A673 (cell line): ENCODE data around the gene PARD3. TPM values are rescaled to one million over a fixed set of nuclear protein-coding genes. Genes with fewer than 3 reads are reported as not detected.
"Not testable (repeated sequence)": the region's sequence is repeated elsewhere in the genome, so short reads cannot be mapped to it uniquely, and the experiment has no call there.

Source experiments
- BruUV-seq: library from RNA; stranded (reverse); fragments of 400-500 nt; replicated peaks from 2 replicates; lab custom pipeline; 2021; lab: Mats Ljungman, UMichigan
- CTCF ChIA-PET: fragments of 300-600 bp; sonication (Branson Sonifier 250); formaldehyde crosslinking; loops from one replicate; lab custom pipeline; 2022; ENCODE audit warnings: antibody characterized with exemption; lab: Charles Lee
- POLR2A ChIA-PET: fragments of 300-600 bp; sonication (Branson Sonifier 250); formaldehyde crosslinking; loops from one replicate; lab custom pipeline; 2022; ENCODE audit warnings: antibody characterized with exemption; ENCODE audit not compliant: low non-redundant PET; lab: Charles Lee
- DNase-seq: peaks from one replicate; pipeline ENCODE4 v3.0.0-alpha.2; 2015; ENCODE audit warnings: low spot score
- H3K27ac ChIP-seq: fragments of 200-600 bp; sonication (generic); 2 replicates; pipeline ENCODE4 v1.5.1; 2016; ENCODE audit warnings: mixed run types, low read depth, mild to moderate bottlenecking, mixed read lengths, antibody characterized with exemption, low read length; ENCODE audit not compliant: poor library complexity, severe bottlenecking
- H3K27me3 ChIP-seq: fragments of 200-600 bp; sonication (generic); replicated peaks from 2 replicates; pipeline ENCODE4 v1.6.1; 2017; ENCODE audit warnings: mixed run types, low read depth, mild to moderate bottlenecking, mixed read lengths, antibody characterized with exemption, low read length; ENCODE audit not compliant: insufficient read depth, poor library complexity
- H3K36me3 ChIP-seq: fragments of 200-600 bp; sonication (generic); 2 replicates; pipeline ENCODE4 v1.6.1; 2016; ENCODE audit warnings: mixed run types, mild to moderate bottlenecking, mixed read lengths, antibody characterized with exemption, low read length; ENCODE audit not compliant: insufficient read depth, poor library complexity, severe bottlenecking
- H3K4me1 ChIP-seq: fragments of 200-600 bp; sonication (generic); 2 replicates; pipeline ENCODE4 v1.6.1; 2017; ENCODE audit warnings: mixed run types, mild to moderate bottlenecking, mixed read lengths, antibody characterized with exemption, low read length; ENCODE audit not compliant: insufficient read depth, poor library complexity, severe bottlenecking
- H3K4me3 ChIP-seq: fragments of 200-600 bp; sonication (generic); 2 replicates; pipeline ENCODE4 v1.5.1; 2016; ENCODE audit warnings: low read depth, mixed run types, mild to moderate bottlenecking, mixed read lengths, low read length; ENCODE audit not compliant: poor library complexity, severe bottlenecking
- H3K9me3 ChIP-seq: fragments of 200-600 bp; sonication (generic); 2 replicates; pipeline ENCODE4 v1.6.1; 2016; ENCODE audit warnings: mixed run types, low read depth, mild to moderate bottlenecking, mixed read lengths, antibody characterized with exemption, low read length; ENCODE audit not compliant: poor library complexity, severe bottlenecking
- EZH2 ChIP-seq: fragments of 200-600 bp; sonication (generic); IDR thresholded peaks from 2 replicates; pipeline ENCODE4 v1.6.1; 2017; ENCODE audit warnings: borderline replicate concordance, low read depth, mild to moderate bottlenecking, mixed read lengths, antibody characterized with exemption, low read length; ENCODE audit not compliant: poor library complexity, severe bottlenecking
- intact Hi-C: fragments of 100-400 bp; cut with micrococcal nuclease; formaldehyde crosslinking; loops from one replicate; pipeline ENCODE4 v1.10.0; 2022; ENCODE audit not compliant: unreplicated experiment
- total RNA-seq: library from RNA; stranded (reverse); gene quantifications from 2 replicates; pipeline ENCODE4 v1.2.3, GENCODE V29; 2021
- TF ChIP-seq, protein P1 (sequence below): fragments of 300-800, 200-600 bp; sonication (generic); conservative IDR thresholded peaks from 2 replicates; pipeline ENCODE4 v1.5.1; 2017; ENCODE audit warnings: low read depth, mild to moderate bottlenecking, antibody characterized with exemption, low read length, moderate library complexity, mixed read lengths

PARD3 gene
- total RNA-seq, 1 experiment from 2014 or later = 28.0 TPM

DNA sequence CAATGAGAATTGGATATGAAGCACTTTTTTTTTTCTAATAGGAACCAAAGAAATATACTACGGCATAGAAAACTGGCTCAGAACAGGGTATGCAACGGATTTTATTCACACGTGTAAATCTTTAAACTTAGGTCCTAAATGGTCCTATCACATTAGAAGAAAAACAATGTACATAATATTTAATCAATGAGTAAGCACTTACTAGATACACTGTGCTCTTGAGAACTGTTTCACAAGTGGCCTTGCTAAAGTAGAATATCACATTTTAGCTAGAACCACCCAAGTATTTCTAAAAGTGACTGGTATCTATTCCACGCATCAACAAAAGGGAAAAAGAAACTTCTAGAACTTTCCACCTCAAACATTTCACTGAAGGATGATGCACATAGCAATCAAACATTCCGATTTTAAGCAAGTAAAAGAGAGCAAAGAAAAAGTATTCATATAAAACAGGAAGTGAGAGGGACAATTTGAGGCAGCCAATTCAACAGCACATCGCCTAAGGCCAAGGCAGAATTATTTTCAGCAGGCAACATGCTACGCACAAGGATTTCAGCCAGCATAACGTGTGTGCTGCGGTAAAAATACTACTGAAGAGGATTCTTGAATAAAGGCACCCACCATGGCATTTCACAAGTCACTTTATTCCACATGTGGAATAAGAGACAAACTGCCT, 55.8 kb downstream of the PARD3 start:
- ChIA-PET CTCF (interaction anchor here (0.5 kb wide), 1 partner anchor 77 kb away, joined by 3 read pairs; no protein-coding TSS in a partner anchor), POLR2A (no interaction called here)
- Histone ChIP-seq H3K4me1 (peaks cover 16% of the 10 kb centered on the region), H3K36me3 (no peaks in the 10 kb centered on the region), H3K27ac (no peak overlapping the region), H3K4me3 (no peak overlapping the region), H3K9me3 (peaks cover 4% of the 10 kb centered on the region), H3K27me3 (no peaks in the 10 kb centered on the region)
- BruUV-seq = no TSS peak
- intact Hi-C loops = no loop called here
- TF ChIP-seq, protein P1, sequence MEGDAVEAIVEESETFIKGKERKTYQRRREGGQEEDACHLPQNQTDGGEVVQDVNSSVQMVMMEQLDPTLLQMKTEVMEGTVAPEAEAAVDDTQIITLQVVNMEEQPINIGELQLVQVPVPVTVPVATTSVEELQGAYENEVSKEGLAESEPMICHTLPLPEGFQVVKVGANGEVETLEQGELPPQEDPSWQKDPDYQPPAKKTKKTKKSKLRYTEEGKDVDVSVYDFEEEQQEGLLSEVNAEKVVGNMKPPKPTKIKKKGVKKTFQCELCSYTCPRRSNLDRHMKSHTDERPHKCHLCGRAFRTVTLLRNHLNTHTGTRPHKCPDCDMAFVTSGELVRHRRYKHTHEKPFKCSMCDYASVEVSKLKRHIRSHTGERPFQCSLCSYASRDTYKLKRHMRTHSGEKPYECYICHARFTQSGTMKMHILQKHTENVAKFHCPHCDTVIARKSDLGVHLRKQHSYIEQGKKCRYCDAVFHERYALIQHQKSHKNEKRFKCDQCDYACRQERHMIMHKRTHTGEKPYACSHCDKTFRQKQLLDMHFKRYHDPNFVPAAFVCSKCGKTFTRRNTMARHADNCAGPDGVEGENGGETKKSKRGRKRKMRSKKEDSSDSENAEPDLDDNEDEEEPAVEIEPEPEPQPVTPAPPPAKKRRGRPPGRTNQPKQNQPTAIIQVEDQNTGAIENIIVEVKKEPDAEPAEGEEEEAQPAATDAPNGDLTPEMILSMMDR = no peak
- no peak for TF ChIP-seq EZH2
- no peak for DNase-seq

DNA sequence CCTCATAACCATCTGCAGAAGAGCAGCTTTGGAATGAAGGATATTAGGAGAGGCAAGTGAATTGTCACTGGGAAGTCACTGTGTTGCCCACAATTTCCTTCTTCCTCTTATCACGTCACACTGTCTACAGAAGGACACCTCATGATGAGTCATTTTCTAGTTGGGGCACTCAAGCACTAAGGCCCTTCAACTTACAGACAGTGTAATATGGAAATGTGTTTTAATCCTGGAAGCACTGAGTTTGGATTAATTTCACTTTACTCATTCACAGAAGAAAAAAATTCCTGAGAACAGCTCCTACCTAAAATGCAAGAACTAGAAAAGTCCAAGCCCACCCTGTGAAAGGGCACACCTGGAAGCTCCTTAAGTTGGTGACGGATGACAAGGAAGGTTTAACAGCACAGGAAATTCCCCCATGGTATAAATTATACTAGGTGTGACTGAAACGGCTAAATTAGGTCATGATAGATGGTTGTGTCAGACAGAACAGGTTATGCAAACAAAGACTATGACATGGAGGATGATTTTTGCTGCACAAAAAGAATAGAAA, 56.6 kb downstream of the PARD3 start:
- H3K9me3 ChIP-seq = peaks cover 4% of the 10 kb centered on the region
- peak; percentile 84 for DNase-seq
- no peaks in the 10 kb centered on the region for H3K36me3 ChIP-seq
- no peaks in the 10 kb centered on the region for H3K27me3 ChIP-seq
- ChIA-PET CTCF (interaction anchor here (1.2 kb wide), 1 partner anchor 9 kb away, joined by 3 read pairs; no protein-coding TSS in a partner anchor), POLR2A (no interaction called here)
- H3K27ac ChIP-seq = no peak overlapping the region
- H3K4me1 ChIP-seq = peaks cover 16% of the 10 kb centered on the region
- intact Hi-C loops = no loop called here
- H3K4me3 ChIP-seq = no peak overlapping the region
- no peak for TF ChIP-seq EZH2
- BruUV-seq = no TSS peak

DNA sequence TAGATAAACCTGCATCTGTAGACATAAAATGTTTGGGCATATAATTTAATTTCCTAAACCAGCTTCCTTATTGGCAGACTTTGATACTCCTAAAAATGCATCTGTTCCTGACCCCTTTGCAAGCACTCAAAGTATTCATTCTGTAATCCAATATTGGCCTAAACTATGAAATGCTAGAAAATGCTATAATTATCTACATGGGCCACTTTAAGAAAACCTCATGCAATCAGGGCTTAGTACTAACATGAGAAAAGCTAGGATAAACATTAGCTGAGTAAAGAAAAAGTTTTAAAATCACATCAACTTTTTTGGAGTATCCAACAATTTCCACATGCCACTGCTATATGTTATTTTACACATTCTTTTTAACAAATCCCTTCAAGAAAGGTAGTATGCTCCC, 57.2 kb downstream of the PARD3 start:
- Histone ChIP-seq H3K9me3 (peaks cover 4% of the 10 kb centered on the region), H3K4me1 (peaks cover 21% of the 10 kb centered on the region), H3K27ac (no peak overlapping the region), H3K27me3 (no peaks in the 10 kb centered on the region), H3K4me3 (no peak overlapping the region), H3K36me3 (no peaks in the 10 kb centered on the region)
- intact Hi-C loops = no loop called here
- ChIA-PET CTCF (interaction anchor here (1.2 kb wide), 1 partner anchor 9 kb away, joined by 3 read pairs; no protein-coding TSS in a partner anchor), POLR2A (no interaction called here)
- no peak for TF ChIP-seq EZH2
- TF ChIP-seq, protein P1 = no peak
- DNase-seq = peak; percentile 26
- BruUV-seq = no TSS peak

DNA sequence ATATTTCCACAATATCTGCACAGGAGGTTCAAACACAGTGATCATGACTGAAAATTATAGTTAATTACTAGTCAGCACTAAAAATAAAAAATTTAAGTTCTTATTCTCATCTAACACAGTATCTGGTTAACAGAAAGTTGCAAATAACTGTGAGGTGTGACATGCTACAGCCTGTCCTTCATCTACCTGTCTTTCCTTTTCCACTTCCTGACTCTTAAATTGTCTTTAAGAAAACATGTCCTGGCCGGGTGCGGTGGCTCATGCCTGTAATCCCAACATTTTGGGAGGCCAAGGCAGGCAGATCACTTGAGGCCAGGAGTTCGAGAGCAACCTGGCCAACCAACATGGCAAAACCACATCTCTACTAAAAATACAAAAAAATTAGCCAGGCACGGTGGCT, 57.9 kb downstream of the PARD3 start:
- H3K9me3 ChIP-seq, H3K36me3 ChIP-seq, H3K4me3 ChIP-seq, BruUV-seq, H3K27ac ChIP-seq, intact Hi-C loops, H3K27me3 ChIP-seq, POLR2A ChIA-PET, DNase-seq, CTCF ChIA-PET: not testable (repeated sequence)
- H3K4me1 ChIP-seq = peaks cover 23% of the 10 kb centered on the region
